Hair follicular keratinocyte (primary cell): ENCODE data around the gene RBM5. TPM values are rescaled to one million over a fixed set of nuclear protein-coding genes. Genes with fewer than 3 reads are reported as not detected.

Experiments used
- total RNA-seq: library from RNA; depleted of rRNA; stranded (reverse); fragments of >200 nt; gene quantifications from 2 replicates; pipeline ENCODE4 v1.2.3, GENCODE V29; 2015

The RBM5 gene
- 40.3 and 47.6 TPM in 2 replicates for total RNA-seq

GRCh38 chr3:50088725-50089608 is at the start of gene RBM5:
Gene RBM5 (plus strand): TSS chr3:50088919. CDS start chr3:50090435, 1,516 bp downstream.

GRCh38 chr3:50154840-50155490 is 66.2 kb downstream of the RBM5 start, which contains the start of gene SEMA3F:
Gene SEMA3F (plus strand): TSS chr3:50155324. CDS start chr3:50159623, 4,299 bp downstream.

Other genes starting within 250 kb of the RBM5 start
- gene TRAIP, start 232.4 kb upstream of the RBM5 start, total RNA-seq: 5.5 and 14.1 TPM in 2 replicates
- not detected in 2 replicates for gene CAMKV, start 219.0 kb upstream of the RBM5 start, total RNA-seq
- gene MST1R, start 185.0 kb upstream of the RBM5 start, total RNA-seq: 17.8 and 21.9 TPM in 2 replicates
- gene MON1A, start 159.1 kb upstream of the RBM5 start, total RNA-seq: 21.6 and 27.1 TPM in 2 replicates
- gene RBM6, start 148.8 kb upstream of the RBM5 start, total RNA-seq: 24.5 and 32.3 TPM in 2 replicates
- gene SEMA3F, start 66.4 kb downstream of the RBM5 start, total RNA-seq: 120 and 137 TPM in 2 replicates
- not detected in 2 replicates for gene GNAT1, start 102.7 kb downstream of the RBM5 start, total RNA-seq
- not detected in 2 replicates for gene SLC38A3, start 116.4 kb downstream of the RBM5 start, total RNA-seq
- gene GNAI2, start 147.3 kb downstream of the RBM5 start, total RNA-seq: 179 and 228 TPM in 2 replicates
- gene SEMA3B, start 180.2 kb downstream of the RBM5 start, total RNA-seq: 3.5 and 8.4 TPM in 2 replicates
- not detected in 2 replicates for gene LSMEM2, start 190.2 kb downstream of the RBM5 start, total RNA-seq
- 134 and 183 TPM in 2 replicates for gene IFRD2, start 203.5 kb downstream of the RBM5 start, total RNA-seq
- gene HYAL3, start 210.5 kb downstream of the RBM5 start, total RNA-seq: 11.6 TPM in 2 replicates
- 16.7 and 30.1 TPM in 2 replicates for gene NAA80, start 210.5 kb downstream of the RBM5 start, total RNA-seq
- gene HYAL1, start 214.7 kb downstream of the RBM5 start, total RNA-seq: 3.0 and 6.3 TPM in 2 replicates
- gene HYAL2, start 233.8 kb downstream of the RBM5 start, total RNA-seq: 78.0 and 92.5 TPM in 2 replicates
- 38.6 and 39.7 TPM in 2 replicates for gene TUSC2, start 239.3 kb downstream of the RBM5 start, total RNA-seq